Adipocyte (in vitro differentiated cells): ENCODE data around the gene RAPGEF2.

Source experiments
- DNase-seq: peaks from one replicate; pipeline ENCODE4 v3.0.0-alpha.2; 2015; ENCODE audit warnings: low read depth
- H3K27me3 ChIP-seq: replicated peaks from 2 replicates; pipeline ENCODE4 v1.7.0; 2013; ENCODE audit warnings: mild to moderate bottlenecking, low read length, moderate library complexity; ENCODE audit not compliant: control insufficient read depth, insufficient read depth
- H3K36me3 ChIP-seq: 2 replicates; pipeline ENCODE4 v1.7.0; 2013; ENCODE audit warnings: low read length, mild to moderate bottlenecking, moderate library complexity; ENCODE audit not compliant: control insufficient read depth, insufficient read depth, severe bottlenecking
- H3K4me1 ChIP-seq: 2 replicates; pipeline ENCODE4 v1.7.0; 2013; ENCODE audit warnings: mild to moderate bottlenecking, low read length, moderate library complexity; ENCODE audit not compliant: control insufficient read depth, insufficient read depth
- H3K4me3 ChIP-seq: 2 replicates; pipeline ENCODE4 v1.7.0; 2013; ENCODE audit warnings: mild to moderate bottlenecking, low read length, moderate library complexity
- H3K9ac ChIP-seq: 2 replicates; pipeline ENCODE4 v1.7.0; 2013; ENCODE audit warnings: mild to moderate bottlenecking, low read length, moderate library complexity
- H3K9me3 ChIP-seq: 2 replicates; pipeline ENCODE4 v1.7.0; 2013; ENCODE audit warnings: mild to moderate bottlenecking, low read length, moderate library complexity; ENCODE audit not compliant: control insufficient read depth

The RAPGEF2 gene

GRCh38 chr4:159162576-159162975 is 59.7 kb downstream of the RAPGEF2 start:
- Histone ChIP-seq H3K27me3 (no peaks in the 10 kb centered on the region), H3K9me3 (no peaks in the 10 kb centered on the region), H3K9ac (no peak overlapping the region), H3K36me3 (no peaks in the 10 kb centered on the region), H3K4me3 (no peak overlapping the region), H3K4me1 (no peaks in the 10 kb centered on the region)
- no peak for DNase-seq

GRCh38 chr4:159163521-159163920 is 60.6 kb downstream of the RAPGEF2 start:
- H3K9ac ChIP-seq: no peak overlapping the region
- no peaks in the 10 kb centered on the region for H3K36me3 ChIP-seq
- no peaks in the 10 kb centered on the region for H3K27me3 ChIP-seq
- no peaks in the 10 kb centered on the region for H3K4me1 ChIP-seq
- H3K9me3 ChIP-seq: no peaks in the 10 kb centered on the region
- no peak for DNase-seq
- H3K4me3 ChIP-seq: no peak overlapping the region

- H3K4me3 ChIP-seq: no peak overlapping the region
- no peaks in the 10 kb centered on the region for H3K9me3 ChIP-seq
- no peak for DNase-seq
- H3K4me1 ChIP-seq: peaks cover 5% of the 10 kb centered on the region
- no peaks in the 10 kb centered on the region for H3K36me3 ChIP-seq
- no peaks in the 10 kb centered on the region for H3K27me3 ChIP-seq
- no peak overlapping the region for H3K9ac ChIP-seq
Observed at GRCh38 chr4:159169404-159170302, 66.8 kb downstream of the RAPGEF2 start.

GRCh38 chr4:159171287-159171686 is 68.4 kb downstream of the RAPGEF2 start:
- no peaks in the 10 kb centered on the region for H3K9me3 ChIP-seq

GRCh38 chr4:159173886-159174285 is 71.0 kb downstream of the RAPGEF2 start:
- H3K4me3 ChIP-seq: no peak overlapping the region
- no peak for DNase-seq
- no peaks in the 10 kb centered on the region for H3K9me3 ChIP-seq
- no peak overlapping the region for H3K9ac ChIP-seq
- peaks cover 39% of the 10 kb centered on the region for H3K4me1 ChIP-seq
- H3K27me3 ChIP-seq: no peaks in the 10 kb centered on the region
- no peaks in the 10 kb centered on the region for H3K36me3 ChIP-seq

More at GRCh38 chr4:159171287-159171686, 68.4 kb downstream of the RAPGEF2 start:
- Histone ChIP-seq H3K27me3 (no peaks in the 10 kb centered on the region), H3K4me1 (peaks cover 18% of the 10 kb centered on the region), H3K9ac (no peak overlapping the region), H3K4me3 (no peak overlapping the region), H3K36me3 (no peaks in the 10 kb centered on the region)
- DNase-seq: no peak

- peak; percentile 7 for DNase-seq
- Histone ChIP-seq H3K36me3 (no peaks in the 10 kb centered on the region), H3K4me3 (no peak overlapping the region), H3K27me3 (no peaks in the 10 kb centered on the region), H3K9ac (no peak overlapping the region), H3K4me1 (peaks cover 46% of the 10 kb centered on the region), H3K9me3 (no peaks in the 10 kb centered on the region)
Observed at GRCh38 chr4:159174645-159175084, 71.8 kb downstream of the RAPGEF2 start.

GRCh38 chr4:159175085-159175988 is 72.5 kb downstream of the RAPGEF2 start:
- H3K4me3 ChIP-seq: peak overlapping the region; percentile 41
- no peaks in the 10 kb centered on the region for H3K27me3 ChIP-seq
- peak overlapping the region; percentile 31 for H3K9ac ChIP-seq
- no peaks in the 10 kb centered on the region for H3K36me3 ChIP-seq
- peak; percentile 95 for DNase-seq
- peaks cover 49% of the 10 kb centered on the region for H3K4me1 ChIP-seq
- no peaks in the 10 kb centered on the region for H3K9me3 ChIP-seq

GRCh38 chr4:159175989-159176375 is 73.1 kb downstream of the RAPGEF2 start:
- H3K4me1 ChIP-seq: peaks cover 49% of the 10 kb centered on the region
- no peaks in the 10 kb centered on the region for H3K27me3 ChIP-seq
- no peaks in the 10 kb centered on the region for H3K36me3 ChIP-seq
- DNase-seq: no peak
- no peaks in the 10 kb centered on the region for H3K9me3 ChIP-seq
- no peak overlapping the region for H3K4me3 ChIP-seq
- peak overlapping the region; percentile 31 for H3K9ac ChIP-seq

- Histone ChIP-seq H3K4me1 (peaks cover 49% of the 10 kb centered on the region), H3K9ac (no peak overlapping the region), H3K9me3 (no peaks in the 10 kb centered on the region), H3K36me3 (no peaks in the 10 kb centered on the region), H3K27me3 (no peaks in the 10 kb centered on the region), H3K4me3 (no peak overlapping the region)
- DNase-seq: no peak
Observed at GRCh38 chr4:159177265-159178150, 74.6 kb downstream of the RAPGEF2 start.

- Histone ChIP-seq H3K36me3 (no peaks in the 10 kb centered on the region), H3K4me1 (peaks cover 49% of the 10 kb centered on the region), H3K9ac (peak overlapping the region; percentile 6), H3K27me3 (no peaks in the 10 kb centered on the region), H3K4me3 (peak overlapping the region; percentile 54), H3K9me3 (no peaks in the 10 kb centered on the region)
- peak; percentile 66 for DNase-seq
Observed at GRCh38 chr4:159178151-159178546, 75.3 kb downstream of the RAPGEF2 start.
